Measurements from ENCODE around the gene RABEP2.
"Not testable (repeated sequence)": the region's sequence is repeated elsewhere in the genome, so short reads cannot be mapped to it uniquely, and the experiment has no call there.

The RABEP2 gene

DNA sequence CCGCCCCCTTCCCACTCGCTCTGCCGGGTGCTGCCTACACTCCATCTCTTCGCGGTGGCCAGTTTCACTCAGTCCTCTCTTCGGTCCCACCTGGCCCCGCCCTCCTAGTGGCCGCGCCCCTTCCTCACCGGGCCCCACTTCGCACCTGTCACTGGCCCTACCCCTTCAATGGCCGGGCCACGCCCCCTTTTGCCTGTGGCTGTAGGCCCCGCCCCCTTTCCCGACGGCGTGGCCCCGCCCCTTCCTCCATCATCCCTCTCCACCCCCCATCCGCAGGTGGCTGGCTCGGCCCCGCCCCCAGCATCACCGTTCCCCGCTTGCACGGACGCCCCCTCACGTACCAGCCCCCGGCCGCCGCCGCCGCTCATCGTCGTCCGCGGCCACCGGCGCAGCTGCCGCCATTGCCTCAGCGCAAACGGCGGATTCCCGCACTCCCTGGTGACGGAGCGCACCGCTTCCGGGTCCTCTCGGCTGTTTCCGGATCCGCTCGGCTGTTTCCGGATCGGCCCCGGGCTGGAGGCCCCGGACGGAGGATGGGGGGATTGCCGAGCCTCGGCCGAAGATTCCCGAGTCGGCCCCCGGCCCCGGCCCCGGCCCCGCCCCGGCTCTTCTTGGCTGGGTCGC is at the start of gene RABEP2:
Gene RABEP2 (minus strand): TSS at position 477 of the 624 bp plus-strand sequence. CDS start 75 bp downstream, at position 402.
- peak; percentile 92 to 97 for DNase-seq (ENCODE audit: low read depth in 2 of 2)

- peak; percentile 93 to 94 for DNase-seq (ENCODE audit: low read depth in 2 of 2)
These were observed 49.6 kb upstream of the RABEP2 start, which contains the start of gene SPNS1 for GRCh38 chr16:28974437-28975157. Gene SPNS1 (plus strand): TSS chr16:28974778. CDS start chr16:28975152, 374 bp downstream.

DNA sequence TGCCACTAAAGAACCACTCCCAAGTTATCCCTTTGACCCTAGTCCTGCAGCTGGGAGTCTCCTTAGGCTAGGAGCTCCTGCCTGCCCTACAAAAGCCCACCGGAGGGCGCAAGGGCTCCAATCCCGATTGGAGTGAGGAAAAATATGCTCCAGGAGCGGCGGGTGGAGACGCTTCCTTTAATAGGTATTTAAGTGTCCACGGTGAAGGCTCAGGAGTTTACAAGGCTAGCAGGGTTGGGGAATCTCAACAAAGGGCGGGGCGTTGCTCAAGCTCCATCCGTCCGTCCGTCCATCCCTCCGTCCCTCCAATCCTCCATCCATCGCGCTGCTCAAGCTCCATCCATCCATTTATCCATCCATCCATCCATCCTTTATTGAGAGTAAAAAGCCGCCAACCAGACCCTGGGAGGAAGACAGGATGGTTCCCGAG is 49.0 kb upstream of the RABEP2 start:
- DNase-seq (ENCODE audit: low read depth in 2 of 2) = no peak

- DNase-seq (ENCODE audit: low read depth in 2 of 2) = not testable (repeated sequence)
These were observed 44.7 kb upstream of the RABEP2 start for GRCh38 chr16:28969696-28970095.

DNA sequence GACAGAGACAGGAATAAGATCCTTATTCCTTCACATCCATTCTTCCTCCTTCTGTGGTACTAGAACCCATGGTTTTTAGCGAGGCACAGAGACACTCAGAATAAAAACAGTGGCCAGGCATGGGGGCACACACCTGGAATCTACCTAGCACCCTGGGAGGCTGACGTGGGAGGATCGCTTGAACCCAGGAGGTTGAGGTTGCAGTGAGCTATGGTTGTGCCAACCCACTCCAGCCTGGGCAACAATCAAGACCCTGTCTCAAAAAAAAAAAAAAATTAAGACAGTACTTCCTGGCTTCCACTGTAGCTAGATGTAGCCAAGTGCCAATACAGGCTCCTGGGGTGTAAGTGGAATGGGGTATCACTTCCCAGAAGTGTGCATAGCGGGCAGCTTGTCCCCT is 42.1 kb upstream of the RABEP2 start:
- DNase-seq (ENCODE audit: low read depth in 2 of 2) = no peak

DNA sequence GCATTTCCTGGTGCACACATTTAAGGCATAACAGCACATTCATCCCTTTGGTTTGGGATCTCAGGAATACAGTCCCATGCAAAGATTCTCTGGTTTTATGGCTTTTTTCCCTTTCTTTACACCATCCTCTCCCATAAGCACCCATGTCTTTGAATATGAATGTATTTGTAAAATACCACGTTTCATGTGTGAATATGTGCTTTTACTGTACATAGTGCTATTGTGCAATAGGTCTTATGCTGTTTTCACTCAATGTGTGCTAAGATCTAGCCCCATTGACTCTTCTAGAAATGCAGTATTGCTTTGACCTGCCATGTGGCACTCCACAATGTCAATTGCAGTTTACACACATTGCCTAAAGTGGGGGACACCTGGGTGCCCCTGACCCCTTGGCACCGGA is 39.5 kb upstream of the RABEP2 start:
- no peak for DNase-seq (ENCODE audit: low read depth in 2 of 2)

GRCh38 chr16:28964072-28964471 is 39.0 kb upstream of the RABEP2 start:
- no peak for DNase-seq (ENCODE audit: low read depth in 2 of 2)

GRCh38 chr16:28958836-28959235 is 33.8 kb upstream of the RABEP2 start:
- DNase-seq (ENCODE audit: low read depth in 2 of 2) = no peak

DNA sequence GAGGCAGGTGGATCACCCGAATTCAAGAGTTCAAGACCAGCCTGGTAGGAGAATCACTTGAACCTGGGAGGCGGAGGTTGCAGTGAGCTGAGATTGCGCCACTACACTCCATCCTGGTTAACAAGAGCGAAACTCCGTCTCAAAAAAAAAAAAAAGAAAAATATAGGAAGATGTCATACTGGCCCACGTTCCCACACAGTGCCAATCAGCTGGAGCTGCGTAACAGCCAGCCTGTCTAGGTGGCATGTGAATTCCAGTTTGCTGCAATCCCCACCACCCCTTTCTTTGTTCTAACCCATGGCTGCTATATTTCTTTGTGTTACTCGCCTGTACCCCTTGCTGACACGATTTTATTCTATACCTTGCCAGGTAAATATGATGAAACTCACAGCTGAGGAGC is 33.2 kb upstream of the RABEP2 start:
- no peak for DNase-seq (ENCODE audit: low read depth in 2 of 2)

DNA sequence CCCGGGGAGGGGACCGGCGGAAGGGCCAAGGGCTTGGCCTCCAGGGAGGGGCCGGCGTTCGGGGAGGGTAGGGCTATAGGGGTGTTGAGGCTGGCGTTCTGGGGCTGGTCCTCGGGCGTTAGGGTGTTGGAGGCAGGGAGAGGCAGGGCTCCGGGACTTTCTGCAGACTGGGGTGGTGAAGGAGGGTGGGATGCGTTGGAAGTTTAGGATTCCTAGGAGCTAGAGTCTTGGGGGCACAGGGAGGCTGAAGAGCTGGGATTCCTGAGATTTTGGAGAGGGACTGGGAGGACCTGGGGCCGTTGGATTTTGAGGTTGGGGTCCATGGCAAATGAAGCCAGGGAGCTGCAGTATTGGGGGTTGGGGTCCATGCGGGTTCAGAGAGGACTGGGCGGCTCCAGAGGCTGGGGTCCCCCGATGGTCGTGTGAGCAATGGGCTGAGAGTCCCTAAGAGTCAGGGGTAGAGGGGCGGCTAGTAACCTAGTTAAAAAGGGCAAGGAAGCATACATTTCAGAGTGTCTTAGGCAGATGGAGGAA is 26.4 kb upstream of the RABEP2 start:
- no peak for DNase-seq (ENCODE audit: low read depth in 2 of 2)

DNA sequence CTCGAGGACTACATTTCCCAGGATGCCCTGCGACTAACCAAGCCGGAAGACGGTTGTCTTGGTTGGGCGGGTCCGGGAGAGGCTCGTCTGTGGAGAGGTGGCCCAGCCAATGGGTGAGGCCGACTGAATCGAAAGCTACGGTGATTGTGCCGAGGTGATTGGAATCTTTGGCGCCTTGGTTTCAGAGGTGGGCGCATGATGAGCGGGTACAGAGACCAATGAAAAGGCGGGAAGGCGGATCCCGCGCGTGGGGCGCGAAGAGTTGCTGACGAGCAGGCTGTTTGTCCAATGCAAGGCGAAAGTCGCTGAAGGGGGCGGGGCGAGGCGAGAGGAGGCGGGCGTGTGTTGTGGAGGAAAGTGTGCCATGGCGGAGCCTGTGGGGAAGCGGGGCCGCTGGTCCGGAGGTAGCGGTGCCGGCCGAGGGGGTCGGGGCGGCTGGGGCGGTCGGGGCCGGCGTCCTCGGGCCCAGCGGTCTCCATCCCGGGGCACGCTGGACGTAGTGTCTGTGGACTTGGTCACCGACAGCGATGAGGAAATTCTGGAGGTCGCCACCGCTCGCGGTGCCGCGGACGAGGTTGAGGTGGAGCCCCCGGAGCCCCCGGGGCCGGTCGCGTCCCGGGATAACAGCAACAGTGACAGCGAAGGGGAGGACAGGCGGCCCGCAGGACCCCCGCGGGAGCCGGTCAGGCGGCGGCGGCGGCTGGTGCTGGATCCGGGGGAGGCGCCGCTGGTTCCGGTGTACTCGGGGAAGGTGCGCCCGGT is 25.8 kb upstream of the RABEP2 start, which contains the start of gene NFATC2IP:
Gene NFATC2IP (plus strand): TSS at position 290 of the 762 bp plus-strand sequence. CDS start 75 bp downstream, at position 365.
- DNase-seq (ENCODE audit: low read depth in 2 of 2) = peak; percentile 99 to 100

- no peak for DNase-seq (ENCODE audit: low read depth in 2 of 2)
These were observed 21.6 kb upstream of the RABEP2 start for GRCh38 chr16:28946681-28947080.

DNA sequence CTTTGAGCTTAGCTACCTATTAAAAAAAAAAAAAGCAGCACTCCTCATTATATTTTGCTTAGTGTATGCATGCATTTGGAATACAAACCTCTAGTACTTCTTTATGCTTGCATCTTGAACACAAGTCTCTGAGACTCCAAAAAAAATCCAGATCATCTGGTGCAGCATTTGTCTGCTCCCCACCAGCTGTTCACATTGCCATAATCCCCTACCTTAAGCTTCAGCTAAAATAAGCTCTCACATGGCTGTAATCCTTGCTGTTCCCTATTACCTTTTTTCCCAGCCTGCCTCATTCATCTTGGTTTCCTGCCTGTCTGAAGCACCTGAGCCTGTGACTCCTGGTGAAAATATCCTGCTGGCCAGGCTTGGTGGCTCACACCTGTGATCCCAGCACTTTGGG is 18.2 kb upstream of the RABEP2 start:
- DNase-seq (ENCODE audit: low read depth in 2 of 2) = no peak

GRCh38 chr16:28939825-28940224 is 14.8 kb upstream of the RABEP2 start:
- not testable (repeated sequence) for DNase-seq (ENCODE audit: low read depth in 2 of 2)

DNA sequence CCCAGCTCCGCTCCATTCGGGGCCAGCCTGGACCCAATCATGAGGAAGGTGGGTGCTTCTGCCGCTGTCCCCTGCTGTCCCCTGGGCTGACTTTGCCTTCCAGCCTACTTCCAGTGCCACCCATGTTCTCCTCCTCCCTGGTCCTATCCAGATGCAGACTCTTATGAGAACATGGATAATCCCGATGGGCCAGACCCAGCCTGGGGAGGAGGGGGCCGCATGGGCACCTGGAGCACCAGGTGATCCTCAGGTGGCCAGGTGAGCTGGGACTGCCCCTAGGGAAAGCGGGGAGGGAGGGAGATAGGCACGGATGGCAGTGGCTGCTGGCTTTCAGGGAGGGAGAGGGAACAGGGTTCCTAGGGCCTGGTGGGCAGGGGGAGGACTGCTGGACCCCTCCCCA is 13.7 kb upstream of the RABEP2 start:
- no peak for DNase-seq (ENCODE audit: low read depth in 2 of 2)

- DNase-seq (ENCODE audit: low read depth in 2 of 2) = no peak
These were observed 12.3 kb upstream of the RABEP2 start for GRCh38 chr16:28937222-28937876.

- no peak for DNase-seq (ENCODE audit: low read depth in 2 of 2)
These were observed 11.7 kb upstream of the RABEP2 start for GRCh38 chr16:28936784-28937155.

- peak; percentile 88 to 89 for DNase-seq (ENCODE audit: low read depth in 2 of 2)
These were observed 11.1 kb upstream of the RABEP2 start for GRCh38 chr16:28935924-28936783.

- DNase-seq (ENCODE audit: low read depth in 2 of 2) = no peak
These were observed 10.3 kb upstream of the RABEP2 start for GRCh38 chr16:28935346-28935745.

DNA sequence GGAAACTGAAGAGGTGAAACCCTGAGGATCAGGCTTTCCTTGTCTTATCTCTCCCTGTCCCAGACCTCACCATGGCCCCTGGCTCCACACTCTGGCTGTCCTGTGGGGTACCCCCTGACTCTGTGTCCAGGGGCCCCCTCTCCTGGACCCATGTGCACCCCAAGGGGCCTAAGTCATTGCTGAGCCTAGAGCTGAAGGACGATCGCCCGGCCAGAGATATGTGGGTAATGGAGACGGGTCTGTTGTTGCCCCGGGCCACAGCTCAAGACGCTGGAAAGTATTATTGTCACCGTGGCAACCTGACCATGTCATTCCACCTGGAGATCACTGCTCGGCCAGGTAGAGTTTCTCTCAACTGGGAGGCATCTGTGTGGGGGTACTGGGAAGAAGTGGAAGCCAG is 8.1 kb upstream of the RABEP2 start:
- DNase-seq (ENCODE audit: low read depth in 2 of 2) = no peak
